ENCODE data around the gene GPR176.

- TF ChIP-seq CTCF (IDR thresholded peaks at IDR 0.05) (no peak), POLR2AphosphoS5 (IDR thresholded peaks at IDR 0.05) (no peak)
Observed at GRCh38 chr15:39947401-39948197, 27.5 kb upstream of the GPR176 start.

All from sigmoid colon (tissue), 4 donors.